GM21515 (cell line): Measurements from ENCODE around the gene AFAP1.

Experiments used
- ATAC-seq: cut with Tn5 transposase; IDR thresholded peaks from one replicate; pipeline ENCODE4 v1.9.1; 2021; ENCODE audit not compliant: unreplicated experiment

Gene AFAP1

DNA sequence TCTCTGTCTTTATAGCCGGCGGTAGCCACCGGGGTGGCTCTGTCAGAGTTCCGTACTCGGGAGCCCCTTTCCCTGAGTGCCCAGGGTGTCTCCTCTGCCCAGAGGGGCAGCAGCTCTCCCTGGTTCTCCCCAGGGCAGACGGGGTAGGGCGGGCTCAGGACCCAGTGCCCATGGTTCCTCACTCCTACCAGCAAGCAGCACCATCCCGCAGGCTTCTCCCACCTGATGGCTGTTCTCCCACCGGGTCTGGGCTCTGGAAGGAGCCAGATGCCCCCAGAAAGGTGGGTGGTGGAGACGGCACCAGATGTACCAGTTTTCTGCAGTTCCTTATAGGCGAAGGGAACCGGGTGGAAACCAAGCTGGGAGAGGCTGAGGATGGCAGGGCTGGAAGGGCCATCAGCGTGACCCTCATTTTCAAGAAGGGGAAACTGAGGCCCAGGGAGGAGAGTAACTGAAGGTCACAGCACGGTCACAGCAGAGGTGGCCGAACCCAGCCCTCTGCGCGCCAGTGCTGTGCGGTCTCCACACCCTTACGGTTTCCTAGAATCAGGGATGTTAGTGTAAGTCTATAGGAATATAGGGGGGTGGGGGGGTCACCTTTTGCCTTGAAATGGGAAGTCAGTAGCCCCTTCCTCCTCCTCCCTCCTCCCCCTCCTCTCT lies 198.7 kb downstream of the AFAP1 start:
- ATAC-seq: no peak

DNA sequence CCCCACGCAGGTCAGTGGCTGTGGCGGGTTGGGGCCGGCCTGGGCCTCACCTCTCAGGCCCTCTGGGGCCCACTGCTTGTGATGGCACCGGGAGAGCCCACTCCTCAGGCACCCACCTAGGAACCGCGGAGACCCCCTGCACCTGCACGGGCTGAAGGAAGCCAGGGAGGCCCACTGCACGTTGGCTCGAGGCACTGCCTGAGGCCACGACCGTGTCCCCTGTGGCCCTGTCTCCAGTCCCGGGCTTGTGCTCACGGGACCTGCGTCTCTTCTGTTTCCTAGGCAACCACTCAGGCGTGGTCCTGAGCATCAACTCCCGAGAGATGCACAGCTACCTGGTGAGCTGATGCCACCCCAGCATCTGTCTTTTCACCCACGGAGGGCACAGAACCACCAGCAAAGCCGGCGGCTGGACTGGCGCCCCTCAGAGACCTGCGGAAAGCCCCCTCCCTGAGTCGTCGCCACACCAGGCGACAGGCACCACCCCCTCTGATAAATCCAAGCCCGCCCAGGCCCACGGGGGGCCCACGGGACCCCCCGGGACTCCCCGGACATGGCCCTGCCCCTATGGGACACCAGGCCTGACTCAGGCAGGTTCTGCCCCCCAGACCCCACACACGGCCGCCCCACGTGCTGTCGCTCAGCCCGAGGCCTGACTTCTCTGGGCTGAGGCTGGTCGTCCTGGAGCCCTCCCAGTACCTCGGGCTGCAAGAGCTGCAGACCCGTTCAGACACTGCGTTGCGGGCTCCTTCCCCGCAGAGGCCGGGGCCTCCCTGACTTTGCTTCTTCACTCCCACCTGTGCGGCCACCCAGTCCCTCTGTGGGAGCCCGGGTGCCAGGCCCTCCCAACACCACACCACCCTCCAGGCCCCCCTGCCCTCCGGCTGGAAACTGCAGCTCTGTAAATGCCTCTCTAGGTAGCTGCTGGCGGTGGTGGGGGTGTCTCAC lies 199.5 kb downstream of the AFAP1 start:
- ATAC-seq: no peak

DNA sequence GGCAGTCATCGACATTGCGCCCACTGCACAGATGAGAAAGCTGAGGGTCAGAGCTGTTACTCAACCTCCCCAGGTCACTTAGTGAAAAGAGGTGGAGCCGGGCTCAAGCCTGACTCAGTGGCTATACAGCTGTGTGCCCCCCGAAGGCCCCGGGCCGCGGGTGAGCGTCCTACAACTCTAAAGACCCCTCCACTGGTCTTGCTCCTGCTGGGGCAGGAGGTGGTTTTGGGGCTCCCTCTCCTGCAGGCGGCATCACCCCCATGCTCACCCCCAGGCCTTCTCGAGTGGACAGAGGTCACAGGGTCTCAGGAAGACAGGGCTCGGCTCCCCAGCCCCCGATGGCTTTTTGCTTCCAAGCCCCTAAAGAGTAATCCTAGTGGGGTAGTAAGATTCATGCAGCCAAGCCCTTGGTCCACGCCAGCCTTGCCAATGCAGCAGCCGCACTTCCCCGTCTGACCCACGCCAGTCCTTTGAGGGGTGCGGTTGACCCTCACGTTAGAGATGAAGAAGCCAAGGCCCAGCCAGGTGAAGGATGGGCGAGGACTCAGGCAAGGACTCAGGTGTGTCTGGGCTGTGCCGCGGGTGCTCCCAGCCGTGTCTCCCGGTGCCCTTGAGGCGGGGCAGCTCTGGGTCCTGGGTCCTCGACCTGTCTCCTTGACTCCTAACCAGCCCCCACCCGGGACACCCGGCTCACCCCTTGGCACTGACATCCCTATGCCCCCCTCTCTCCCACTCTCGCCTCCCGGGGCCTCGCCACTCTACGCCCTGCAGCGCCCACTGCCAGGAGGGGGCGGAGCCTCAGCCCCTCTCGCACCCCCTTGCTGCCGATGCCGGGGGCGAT lies 200.4 kb downstream of the AFAP1 start:
- no peak for ATAC-seq

DNA sequence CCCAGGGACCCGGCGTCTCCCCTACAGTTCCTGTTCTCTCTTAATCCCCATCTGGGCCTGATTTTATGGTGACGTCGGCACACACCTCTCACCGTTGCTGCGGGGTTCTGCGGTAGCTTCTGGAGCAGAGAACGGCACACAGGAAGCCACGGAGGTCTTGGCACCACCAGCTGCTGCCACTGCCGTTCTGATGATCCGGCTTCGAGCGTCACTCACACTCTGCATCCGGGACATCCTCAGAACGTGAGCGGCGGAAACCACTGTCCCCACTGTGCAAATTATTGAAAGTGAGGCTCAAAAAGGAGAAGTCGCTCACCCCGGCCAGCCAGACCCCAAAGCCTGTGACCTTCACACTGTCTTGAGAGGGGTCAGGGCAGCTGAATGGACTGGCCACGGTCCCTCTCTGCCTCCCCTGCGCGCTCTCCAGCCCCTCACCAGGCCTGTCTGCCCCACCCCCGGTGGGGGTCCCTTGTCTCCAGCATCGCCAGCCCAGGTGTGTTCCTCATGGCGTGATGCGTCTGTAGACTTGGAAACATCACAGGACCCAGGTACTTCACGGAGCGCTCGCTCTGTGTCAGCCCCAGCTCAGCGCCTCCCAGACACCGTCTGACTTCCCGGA lies 201.1 kb downstream of the AFAP1 start:
- ATAC-seq: no peak

DNA sequence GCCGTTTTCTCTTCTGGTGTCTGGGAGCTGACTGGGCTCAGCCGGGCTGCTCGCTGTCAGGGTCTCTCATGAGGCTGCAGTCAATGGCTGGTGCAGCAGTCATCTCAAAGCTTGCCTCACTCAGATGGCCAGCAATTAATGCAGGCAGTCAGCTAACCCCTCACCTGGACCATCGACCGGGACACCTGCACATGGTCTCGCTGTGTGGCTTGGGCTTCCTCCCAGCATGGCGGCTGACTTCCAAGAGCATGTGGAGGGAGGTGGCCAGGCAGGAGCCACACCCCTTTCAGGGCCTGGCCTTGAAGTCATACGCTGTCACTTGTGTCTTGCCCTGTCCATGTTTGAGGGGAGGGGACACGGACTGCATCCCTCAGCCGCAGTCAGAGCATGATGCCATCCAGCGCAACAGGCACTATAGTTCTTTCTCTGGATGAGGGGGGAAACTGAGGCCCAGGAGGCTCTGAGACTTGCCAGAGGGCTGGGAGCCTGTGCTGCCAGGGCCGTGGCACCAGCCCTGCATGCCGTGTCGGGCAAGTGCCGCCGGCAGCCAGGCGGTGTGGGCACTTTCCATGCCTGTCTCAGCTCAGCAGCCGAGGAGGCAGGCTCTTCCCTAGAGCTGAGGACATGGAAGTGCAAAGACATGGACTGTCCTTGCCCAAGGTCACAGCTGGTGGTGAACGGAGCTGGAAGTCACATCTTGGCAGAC lies 201.8 kb downstream of the AFAP1 start:
- no peak for ATAC-seq

DNA sequence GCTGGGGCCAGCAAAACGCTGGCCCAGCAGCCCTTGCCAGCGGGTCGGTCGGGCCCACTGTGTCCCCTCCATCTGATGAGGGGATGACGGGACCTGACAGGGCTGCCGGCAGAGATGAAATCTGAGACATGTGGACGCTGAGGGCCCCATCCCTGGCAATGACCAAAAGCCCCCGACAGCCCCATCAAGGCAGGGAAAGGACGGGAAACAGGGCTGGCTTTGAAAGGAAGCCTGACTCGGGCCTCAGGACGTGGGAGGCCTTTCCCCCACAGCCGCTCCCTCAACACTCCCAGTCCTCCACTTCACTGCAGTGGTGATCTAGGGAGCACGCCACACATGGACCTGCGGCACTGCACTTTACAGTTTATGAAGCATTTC lies 202.4 kb downstream of the AFAP1 start:
- no peak for ATAC-seq

DNA sequence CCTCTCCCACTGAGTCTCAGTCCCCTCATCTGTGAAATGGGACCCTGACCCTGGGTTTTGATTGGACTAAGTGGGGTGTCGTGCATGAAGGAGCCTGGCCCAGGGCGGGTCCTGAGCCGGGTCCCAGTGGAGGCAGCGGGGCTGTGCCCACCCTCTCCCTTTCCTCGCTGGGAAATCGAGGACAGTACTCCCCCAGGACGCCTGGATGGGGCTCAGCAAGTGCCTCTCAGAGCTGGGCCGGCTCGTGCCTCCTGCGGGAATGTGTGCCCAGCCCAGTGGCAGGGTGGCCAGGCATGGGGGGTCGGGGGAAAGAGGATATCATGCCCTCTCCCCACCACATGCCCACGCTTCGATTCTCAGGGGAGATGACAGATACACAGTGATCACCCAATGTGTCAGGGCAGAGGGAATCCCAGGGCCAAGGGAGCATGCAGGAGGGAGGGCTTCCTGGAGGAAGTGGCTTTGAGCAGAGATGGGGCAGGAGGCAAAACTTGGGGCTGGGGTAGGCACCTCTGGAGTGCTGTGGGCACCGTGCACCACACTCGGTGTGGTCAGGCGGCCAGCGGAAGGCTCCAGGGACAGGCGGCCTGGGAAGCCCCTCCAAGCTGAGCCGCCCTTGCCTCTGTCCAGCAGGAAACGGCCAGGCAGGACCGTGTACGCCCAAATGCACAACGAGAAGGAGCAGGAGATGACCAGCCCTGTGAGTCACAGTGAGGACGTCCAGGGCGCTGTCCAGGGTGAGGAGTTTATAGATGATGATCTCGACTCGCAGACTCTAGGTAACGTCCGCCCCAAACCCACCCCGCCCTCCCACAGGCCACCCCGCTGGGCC lies 203.0 kb downstream of the AFAP1 start:
- no peak for ATAC-seq

DNA sequence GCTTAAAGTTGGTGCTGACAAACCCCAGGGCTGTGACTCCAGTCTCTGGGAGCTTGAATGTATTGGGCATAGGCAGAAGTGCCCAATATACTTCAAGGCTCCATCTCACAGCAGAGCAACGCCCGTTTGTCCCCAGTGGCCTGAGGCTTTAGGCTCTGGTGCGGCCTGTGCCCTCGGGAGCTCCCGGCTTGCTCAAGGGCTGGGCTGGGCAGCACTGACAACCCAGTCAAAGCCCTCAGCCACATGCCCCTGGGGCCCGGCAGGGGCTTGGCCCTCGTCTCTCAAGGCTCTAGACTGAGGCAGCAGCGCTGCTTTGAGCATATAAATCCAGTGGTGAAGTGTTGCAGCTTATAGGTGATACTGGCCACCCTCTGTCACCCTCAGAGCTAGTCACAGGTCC lies 203.7 kb downstream of the AFAP1 start:
- ATAC-seq: no peak

DNA sequence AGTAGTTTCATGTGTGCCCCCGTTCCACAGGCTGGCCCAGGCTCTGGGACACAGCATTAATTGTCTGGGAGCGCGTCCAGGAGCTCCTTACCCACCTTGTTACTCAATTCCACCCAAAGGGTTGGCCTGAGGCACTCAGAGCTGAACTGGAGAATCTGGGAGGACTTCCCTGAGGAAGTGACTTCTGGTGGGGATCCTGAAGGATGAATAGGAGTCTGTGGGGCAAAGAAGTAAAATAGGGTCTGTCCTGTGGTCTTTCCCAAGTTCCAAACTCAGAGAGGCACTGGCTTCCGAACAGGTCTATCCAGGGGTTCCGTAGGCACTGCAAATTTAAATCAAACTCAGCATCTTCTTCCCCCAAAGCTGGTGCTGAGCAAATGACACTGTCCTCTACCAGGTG lies 204.3 kb downstream of the AFAP1 start:
- ATAC-seq: no peak

DNA sequence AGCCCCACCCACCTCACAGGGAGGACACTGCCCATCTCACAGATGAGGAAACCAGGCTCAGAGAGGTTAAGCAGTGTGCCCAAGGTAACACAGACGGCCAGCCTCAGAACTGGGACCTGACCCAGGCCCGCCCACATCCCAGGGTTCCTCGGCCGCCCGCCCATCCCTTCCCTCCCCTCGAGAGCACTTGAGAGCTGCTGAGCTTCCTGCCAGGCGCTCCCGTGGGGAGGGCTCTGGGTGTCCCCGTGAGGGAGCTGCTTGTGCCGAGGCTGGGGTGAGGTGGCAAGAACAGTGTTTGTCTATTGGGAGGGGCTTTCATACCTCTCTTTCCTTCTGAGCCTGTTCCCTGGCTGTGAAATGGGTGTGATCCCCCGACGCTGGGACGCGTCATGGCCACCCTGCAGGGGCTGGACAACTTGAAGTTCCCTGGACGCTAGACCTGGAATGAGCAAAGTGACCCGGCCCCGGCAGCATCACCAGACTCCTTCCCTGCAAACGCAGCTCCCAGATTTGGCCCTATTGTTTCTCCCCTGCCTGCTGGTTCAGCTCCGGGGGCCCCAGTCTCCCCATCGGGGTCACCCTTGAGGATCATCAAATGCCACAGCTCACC lies 204.9 kb downstream of the AFAP1 start:
- ATAC-seq: no peak

DNA sequence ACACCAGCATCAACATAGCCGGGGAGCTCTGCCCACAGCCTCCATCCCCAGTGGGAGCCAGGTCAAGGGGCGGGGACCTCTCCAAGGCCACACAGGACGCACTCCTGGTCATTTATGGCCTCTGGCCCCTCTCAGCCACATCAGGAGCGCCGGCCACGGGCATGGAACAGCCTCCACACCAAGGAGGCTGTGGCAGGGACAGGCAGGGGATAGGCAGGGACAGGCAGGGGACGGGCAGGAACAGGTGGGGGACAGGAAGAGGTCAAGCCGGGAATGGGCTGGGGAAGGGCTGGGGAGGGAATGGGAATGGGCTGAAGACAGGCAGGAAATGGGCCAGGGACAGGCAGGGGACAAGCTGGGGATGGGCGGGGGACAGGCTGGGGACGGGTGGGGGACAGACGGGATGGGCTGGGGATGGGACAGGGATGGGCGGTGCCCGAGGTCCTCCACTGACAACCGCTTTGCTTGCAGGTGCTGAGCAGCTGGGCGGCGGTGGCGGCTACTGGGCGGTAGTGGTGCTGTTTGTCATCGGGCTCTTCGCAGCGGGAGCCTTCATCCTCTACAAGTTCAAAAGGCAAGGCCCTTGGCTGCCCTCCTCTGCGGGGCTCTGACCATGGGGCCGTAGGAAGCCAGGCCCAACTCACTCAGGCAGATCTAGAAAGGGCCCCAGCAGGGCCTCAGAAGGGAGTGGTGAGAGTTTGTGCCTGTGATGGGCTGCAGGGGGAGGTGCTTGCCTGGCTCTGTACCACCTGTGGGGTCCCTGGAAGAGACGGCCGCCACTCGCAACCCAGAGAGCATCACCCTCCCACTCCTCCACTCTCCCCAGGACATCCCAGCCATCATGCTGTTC lies 205.6 kb downstream of the AFAP1 start:
- ATAC-seq: no peak

DNA sequence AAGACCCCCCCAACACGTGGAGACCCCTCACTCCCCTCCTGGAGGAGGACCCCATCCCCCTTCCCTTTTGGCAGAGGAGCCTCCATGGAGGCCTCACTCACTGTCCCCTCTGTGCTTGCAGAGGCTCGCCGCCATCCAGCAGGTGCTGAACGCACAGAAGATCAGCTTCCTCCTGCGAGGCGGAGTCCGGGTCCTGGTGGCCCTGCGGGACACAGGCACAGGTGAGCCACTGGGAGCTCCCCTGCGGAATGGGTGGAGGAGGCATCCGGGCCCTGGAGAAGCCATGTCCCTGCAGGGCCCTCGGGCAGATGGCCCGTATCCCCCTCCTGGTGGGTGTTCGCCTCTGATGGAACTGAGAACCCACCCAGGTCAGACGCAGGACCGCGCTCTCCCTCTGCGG lies 206.5 kb downstream of the AFAP1 start:
- no peak for ATAC-seq

DNA sequence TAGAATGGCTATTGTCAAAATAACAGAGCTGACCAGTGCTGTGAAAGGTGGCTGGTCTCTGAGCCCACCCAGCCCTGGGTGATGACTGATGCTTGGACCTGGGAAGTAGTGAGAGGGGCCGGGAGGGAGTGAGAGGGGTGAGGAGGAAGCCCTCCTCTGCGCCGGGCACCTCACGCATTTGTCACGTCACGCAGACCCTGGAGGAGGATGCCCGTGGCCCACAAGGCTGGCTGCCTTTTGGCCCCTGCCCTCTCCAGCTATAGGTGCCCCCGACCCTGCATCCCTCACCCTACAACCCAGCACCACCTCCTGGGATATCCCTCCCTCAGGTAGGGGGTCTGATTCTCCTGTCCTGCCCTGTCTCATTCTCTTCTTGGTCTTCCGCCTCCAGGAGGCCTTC lies 207.4 kb downstream of the AFAP1 start:
- no peak for ATAC-seq

DNA sequence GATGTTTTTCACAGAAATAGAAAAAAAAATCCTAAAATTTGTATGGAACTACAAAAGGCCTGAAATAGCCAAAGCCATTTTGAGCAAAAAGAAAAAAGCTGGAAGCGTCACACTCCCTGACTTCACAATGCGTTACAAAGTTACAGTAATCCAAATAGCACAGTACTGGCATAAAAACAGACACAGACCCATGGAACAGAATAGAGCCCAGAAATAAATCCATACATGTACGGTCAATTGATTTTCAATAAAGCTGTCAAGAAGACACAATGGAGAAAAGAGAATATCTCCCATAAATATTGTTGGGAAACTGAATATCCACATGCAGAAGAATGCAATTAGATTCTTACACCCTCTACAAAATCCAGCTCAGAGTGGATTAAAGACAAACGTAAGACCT lies 208.2 kb downstream of the AFAP1 start:
- ATAC-seq: no peak

DNA sequence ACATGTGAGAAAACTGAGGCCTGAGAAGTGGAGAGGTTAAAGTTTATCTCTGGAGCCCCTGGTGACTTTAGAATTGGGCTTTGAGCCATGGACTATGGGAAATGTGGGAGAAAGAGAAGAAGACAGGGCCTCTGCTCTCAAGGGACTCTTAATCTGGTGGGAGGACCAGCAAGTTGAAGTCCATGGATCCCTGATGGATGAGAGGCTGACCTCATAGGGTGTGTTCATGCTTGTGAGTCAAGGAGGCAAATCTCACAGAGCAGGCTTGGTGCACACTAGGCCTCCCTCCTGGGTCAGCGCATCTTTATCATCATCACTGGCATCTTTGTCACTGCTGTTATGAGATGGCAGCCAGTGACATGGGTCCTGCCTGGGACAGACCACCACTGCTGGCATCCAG lies 211.9 kb downstream of the AFAP1 start:
- no peak for ATAC-seq

DNA sequence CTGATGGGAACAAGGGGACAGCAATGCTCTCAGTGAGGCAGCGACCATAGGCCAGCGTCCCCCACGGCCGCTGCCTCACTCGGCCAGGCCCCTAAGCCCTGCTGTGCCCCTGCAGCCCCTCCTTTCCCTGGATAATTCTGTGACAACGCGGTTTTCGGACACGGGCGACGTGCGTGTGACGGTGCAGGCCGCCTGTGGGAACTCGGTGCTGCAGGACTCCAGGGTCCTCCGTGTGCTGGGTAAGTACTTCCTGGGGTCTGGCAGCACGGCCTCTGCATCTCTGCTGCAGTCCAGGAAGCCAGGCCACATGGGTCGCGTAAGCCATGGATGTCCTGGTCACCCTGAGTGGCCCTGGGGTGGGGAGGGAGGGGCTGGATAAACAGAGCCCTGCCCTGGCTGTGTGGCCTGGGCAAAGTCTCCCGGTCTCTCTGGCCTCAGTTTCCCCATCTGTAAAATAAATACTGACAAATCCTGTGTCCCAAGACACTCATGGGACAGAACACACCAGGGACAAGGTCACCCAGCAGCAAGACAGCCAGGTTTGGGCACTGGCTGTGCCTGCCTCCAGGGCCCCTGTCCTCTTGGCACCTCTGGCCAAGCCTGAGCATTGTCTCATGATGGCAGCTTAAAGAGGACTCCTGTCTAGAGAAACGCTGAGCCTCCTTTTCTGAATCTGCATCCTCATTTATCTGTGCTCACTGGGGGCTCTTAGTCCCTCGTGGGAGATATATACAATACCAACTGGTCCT lies 212.8 kb downstream of the AFAP1 start:
- ATAC-seq: no peak

DNA sequence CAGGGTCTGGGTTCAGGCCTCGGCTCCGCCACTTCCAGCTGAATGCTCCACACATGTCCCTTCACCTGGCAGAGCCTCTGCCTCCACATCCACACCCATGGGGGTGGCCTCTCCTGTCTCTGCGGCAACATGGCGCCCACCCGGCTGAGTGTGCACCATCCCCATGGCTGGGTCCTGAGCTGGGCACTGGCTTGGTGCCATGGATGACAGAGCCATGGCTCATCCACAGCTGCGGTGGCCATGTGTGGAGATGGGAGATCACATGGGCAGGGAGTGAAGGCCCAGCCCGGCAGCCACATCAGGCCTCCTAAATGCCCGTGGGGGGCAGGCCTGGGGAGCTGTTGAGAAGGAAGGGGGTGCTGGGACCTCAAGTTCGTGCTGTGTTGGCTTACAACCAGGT lies 213.7 kb downstream of the AFAP1 start:
- no peak for ATAC-seq

DNA sequence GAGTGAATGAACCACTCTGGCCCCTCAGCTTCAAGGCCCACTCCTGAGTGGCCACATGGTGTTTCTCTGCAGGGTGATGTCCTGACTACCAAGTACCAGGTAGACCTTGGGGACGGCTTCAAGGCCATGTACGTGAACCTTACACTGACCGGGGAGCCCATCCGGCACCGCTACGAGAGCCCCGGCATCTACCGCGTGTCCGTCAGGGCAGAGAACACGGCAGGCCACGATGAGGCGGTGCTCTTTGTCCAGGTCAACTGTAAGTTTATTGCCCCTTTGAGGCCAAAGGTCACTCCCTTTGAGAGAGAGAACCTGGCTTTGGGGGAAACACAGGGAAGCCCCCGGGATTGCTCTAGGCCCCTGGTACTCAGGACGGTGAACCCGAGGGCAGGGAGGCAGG lies 216.0 kb downstream of the AFAP1 start:
- no peak for ATAC-seq
